Kidney (tissue), 14 donors: ENCODE measurements around the gene AAK1. TPM values are rescaled to one million over a fixed set of nuclear protein-coding genes. Genes with fewer than 3 reads are reported as not detected.

ENCODE experiments used
- DNase-seq, 5 donors: peaks; one replicate each; pipeline ENCODE4 v3.0.0-alpha.2; 2013 to 2020
- FAIRE-seq: peaks from 2 replicates; lab custom pipeline; 2012; peaks lifted over from hg19 to GRCh38; lab: Jason Lieb, UNC
- H3K27ac ChIP-seq, 2 donors: one replicate each; pipeline ENCODE4 v1.7.0; 2013; ENCODE audit warnings: low read depth in 2 of 2, low read length in 2 of 2, inconsistent platforms in 1 of 2
- H3K27me3 ChIP-seq: one replicate; pipeline ENCODE4 v1.7.1; 2013; ENCODE audit warnings: low read length, inconsistent platforms; ENCODE audit not compliant: control insufficient read depth, insufficient read depth
- H3K36me3 ChIP-seq, 3 donors: one replicate each; pipeline versions ENCODE4 v1.7.0 to v1.7.1; 2013; ENCODE audit warnings: low read length in 3 of 3, control low read depth in 1 of 3, inconsistent platforms in 1 of 3; ENCODE audit not compliant: insufficient read depth in 3 of 3, control insufficient read depth in 2 of 3
- H3K4me1 ChIP-seq, 3 donors: one replicate each; pipeline versions ENCODE4 v1.7.0 to v1.7.1; 2013; ENCODE audit warnings: low read length in 3 of 3, inconsistent platforms in 1 of 3, low read depth in 1 of 3; ENCODE audit not compliant: control insufficient read depth in 2 of 3, insufficient read depth in 2 of 3
- H3K4me3 ChIP-seq, 3 donors: one replicate each; pipeline versions ENCODE4 v1.7.0 to v1.8.1; 2013; ENCODE audit warnings: low read length in 3 of 3, control low read depth in 1 of 3, inconsistent platforms in 1 of 3
- H3K9ac ChIP-seq, 3 donors: one replicate each; pipeline versions ENCODE4 v1.7.0 to v1.7.1; 2013; ENCODE audit warnings: low read length in 3 of 3, control low read depth in 1 of 3, inconsistent platforms in 1 of 3
- H3K9me3 ChIP-seq, 3 donors: one replicate each; pipeline versions ENCODE4 v1.7.0 to v1.7.1; 2013; ENCODE audit warnings: low read length in 3 of 3, control low read depth in 1 of 3, inconsistent platforms in 1 of 3; ENCODE audit not compliant: control insufficient read depth in 2 of 3, insufficient read depth in 1 of 3
- CTCF ChIP-seq: IDR thresholded peaks from 3 replicates; pipeline ENCODE4 v1.5.1; 2012; ENCODE audit warnings: mild to moderate bottlenecking, moderate library complexity, borderline replicate concordance; ENCODE audit not compliant: insufficient read depth; ENCODE audit errors: extremely low read depth
- intact Hi-C: fragments of 100-400 bp; cut with DNase I; formaldehyde crosslinking; loops from one replicate; pipeline ENCODE4 v1.11.1; 2022
- polyA plus RNA-seq: library from polyadenylated mRNA; stranded (reverse); fragments of 350-450 nt; fragmentation: Illumina TruSeq; extraction: RNeasy Lipid Tissue Mini Kit (QIAGEN cat#74804); gene quantifications from one replicate; pipeline ENCODE4 v1.2.3, GENCODE V29; 2014; ENCODE audit warnings: low read depth, low replicate concordance; ENCODE audit not compliant: insufficient read depth
- total RNA-seq: library from RNA; stranded (reverse); fragmentation: NEBNext Ultra II Directional; extraction: Animal tissue kit (Norgen Biotek cat#: 25700); gene quantifications from one replicate; pipeline ENCODE4 v1.2.1, GENCODE V29; 2021
- donor health status: control.
- donor health status: control.
- donor health status: control.
- donor health status: control.
- donor health status: control.
- donor health status: DM: yes; HTN: yes; CAD: no.
- donor health status: Normal renal cell carcinoma (clear cell type).

The AAK1 gene
- total and polyA plus RNA-seq, 2 donors from 2014 or later, result 25.8 to 93.7 TPM

GRCh38 chr2:69499242-69499641 is 144.3 kb downstream of the AAK1 start:
- Histone ChIP-seq H3K27ac (no peak overlapping the region), H3K9ac (no peak overlapping the region), H3K4me1 (no peaks in the 10 kb centered on the region), H3K4me3 (no peak overlapping the region), H3K36me3 (peaks cover 0 to 11% (median 8%) of the 10 kb centered on the region in 3 donors), H3K9me3 (no peaks in the 10 kb centered on the region), H3K27me3 (no peaks in the 10 kb centered on the region)
- intact Hi-C loops, result no loop called here
- FAIRE-seq, result no peak
- no peak for DNase-seq
- no peak for TF ChIP-seq CTCF

GRCh38 chr2:69495861-69496260 is 147.7 kb downstream of the AAK1 start:
- Histone ChIP-seq H3K27me3 (no peaks in the 10 kb centered on the region), H3K36me3 (peaks cover 0 to 15% (median 8%) of the 10 kb centered on the region in 3 donors), H3K9ac (no peak overlapping the region), H3K4me1 (no peaks in the 10 kb centered on the region), H3K4me3 (no peak overlapping the region), H3K27ac (no peak overlapping the region), H3K9me3 (no peaks in the 10 kb centered on the region)
- FAIRE-seq (no peak), DNase-seq (no peak)
- TF ChIP-seq CTCF, result no peak
- intact Hi-C loops, result no loop called here

- H3K27ac ChIP-seq, result no peak overlapping the region
- TF ChIP-seq CTCF, result no peak
- no peak for FAIRE-seq
Measured at GRCh38 chr2:69495008-69495407, 148.5 kb downstream of the AAK1 start.

GRCh38 chr2:69494126-69494525 is 149.4 kb downstream of the AAK1 start:
- no peak for FAIRE-seq
- H3K9ac ChIP-seq, result no peak overlapping the region
- no peaks in the 10 kb centered on the region for H3K4me1 ChIP-seq
- H3K4me3 ChIP-seq, result no peak overlapping the region
- intact Hi-C loops, result no loop called here
- no peaks in the 10 kb centered on the region for H3K9me3 ChIP-seq
- no peak for TF ChIP-seq CTCF
- no peak for DNase-seq
- no peaks in the 10 kb centered on the region for H3K27me3 ChIP-seq
- peaks cover 0 to 11% (median 9%) of the 10 kb centered on the region in 3 donors for H3K36me3 ChIP-seq
- H3K27ac ChIP-seq, result no peak overlapping the region

More at GRCh38 chr2:69495008-69495407, 148.5 kb downstream of the AAK1 start:
- Histone ChIP-seq H3K9me3 (no peaks in the 10 kb centered on the region), H3K4me3 (no peak overlapping the region), H3K9ac (no peak overlapping the region), H3K4me1 (no peaks in the 10 kb centered on the region), H3K27me3 (no peaks in the 10 kb centered on the region), H3K36me3 (peaks cover 0 to 11% (median 10%) of the 10 kb centered on the region in 3 donors)
- no peak for DNase-seq
- intact Hi-C loops, result no loop called here
